Loucy (cell line): ENCODE data around the gene B4GALT3.

ENCODE experiments used
- H2AFZ ChIP-seq: fragments of 200-600 bp; sonication (generic); 2 replicates; pipeline ENCODE4 v1.6.0; 2016; ENCODE audit warnings: antibody characterized with exemption, mild to moderate bottlenecking, low read length, moderate library complexity
- H3F3A ChIP-seq: fragments of 200-600 bp; 2 replicates; pipeline ENCODE4 v1.6.0; 2016; ENCODE audit warnings: antibody characterized with exemption, low read depth, mild to moderate bottlenecking
- H3K27me3 ChIP-seq: fragments of 200-600 bp; sonication (generic); 2 replicates; pipeline ENCODE4 v1.6.1; 2014; ENCODE audit warnings: low read length, mild to moderate bottlenecking; ENCODE audit not compliant: insufficient read depth, poor library complexity, severe bottlenecking
- H3K36me3 ChIP-seq: fragments of 200-600 bp; sonication (generic); 2 replicates; pipeline ENCODE4 v1.6.1; 2016; ENCODE audit warnings: low read length; ENCODE audit not compliant: insufficient read depth
- H3K4me1 ChIP-seq: fragments of 200-600 bp; sonication (generic); 2 replicates; pipeline ENCODE4 v1.5.1; 2014; ENCODE audit warnings: low read length, mild to moderate bottlenecking; ENCODE audit not compliant: insufficient read depth, poor library complexity, severe bottlenecking
- H3K4me2 ChIP-seq: fragments of 200-600 bp; sonication (generic); 2 replicates; pipeline ENCODE4 v1.6.0; 2014; ENCODE audit warnings: antibody characterized with exemption, low read length, low read depth, mild to moderate bottlenecking; ENCODE audit not compliant: poor library complexity, severe bottlenecking
- H3K4me3 ChIP-seq: fragments of 200-600 bp; sonication (generic); 2 replicates; pipeline ENCODE4 v1.5.1; 2014; ENCODE audit warnings: low read length, mild to moderate bottlenecking, mixed read lengths; ENCODE audit not compliant: poor library complexity, severe bottlenecking
- H3K79me2 ChIP-seq: fragments of 200-600 bp; sonication (generic); 2 replicates; pipeline ENCODE4 v1.6.1; 2014; ENCODE audit warnings: low read length; ENCODE audit not compliant: insufficient read depth
- H3K9ac ChIP-seq: fragments of 200-600 bp; sonication (generic); 2 replicates; pipeline ENCODE4 v1.6.0; 2014; ENCODE audit warnings: mild to moderate bottlenecking, low read depth, low read length, moderate library complexity; ENCODE audit not compliant: poor library complexity, severe bottlenecking
- H3K9me2 ChIP-seq: fragments of 200-600 bp; sonication (generic); replicated peaks from 2 replicates; pipeline ENCODE4 v1.6.1; 2016; ENCODE audit warnings: low read depth, low read length, mixed read lengths
- H3K9me3 ChIP-seq: fragments of 200-600 bp; sonication (generic); 2 replicates; pipeline ENCODE4 v1.6.1; 2014; ENCODE audit warnings: mild to moderate bottlenecking, antibody characterized with exemption, low read length, low read depth; ENCODE audit not compliant: insufficient read depth
- H4K20me1 ChIP-seq: fragments of 200-600 bp; sonication (generic); 2 replicates; pipeline ENCODE4 v1.6.0; 2014; ENCODE audit warnings: antibody characterized with exemption, low read length, mild to moderate bottlenecking; ENCODE audit not compliant: insufficient read depth, poor library complexity, severe bottlenecking
- EZH2phosphoT487 ChIP-seq: fragments of 200-600 bp; IDR thresholded peaks from 2 replicates; pipeline ENCODE4 v1.6.1; 2018; ENCODE audit warnings: antibody characterized with exemption, mild to moderate bottlenecking, moderate library complexity, borderline replicate concordance
- TF ChIP-seq, protein P1 (sequence below): fragments of 200-600 bp; sonication (generic); conservative IDR thresholded peaks from 2 replicates; pipeline ENCODE4 v1.5.1; 2014; ENCODE audit warnings: mild to moderate bottlenecking, antibody characterized with exemption, low read length

Gene B4GALT3

DNA sequence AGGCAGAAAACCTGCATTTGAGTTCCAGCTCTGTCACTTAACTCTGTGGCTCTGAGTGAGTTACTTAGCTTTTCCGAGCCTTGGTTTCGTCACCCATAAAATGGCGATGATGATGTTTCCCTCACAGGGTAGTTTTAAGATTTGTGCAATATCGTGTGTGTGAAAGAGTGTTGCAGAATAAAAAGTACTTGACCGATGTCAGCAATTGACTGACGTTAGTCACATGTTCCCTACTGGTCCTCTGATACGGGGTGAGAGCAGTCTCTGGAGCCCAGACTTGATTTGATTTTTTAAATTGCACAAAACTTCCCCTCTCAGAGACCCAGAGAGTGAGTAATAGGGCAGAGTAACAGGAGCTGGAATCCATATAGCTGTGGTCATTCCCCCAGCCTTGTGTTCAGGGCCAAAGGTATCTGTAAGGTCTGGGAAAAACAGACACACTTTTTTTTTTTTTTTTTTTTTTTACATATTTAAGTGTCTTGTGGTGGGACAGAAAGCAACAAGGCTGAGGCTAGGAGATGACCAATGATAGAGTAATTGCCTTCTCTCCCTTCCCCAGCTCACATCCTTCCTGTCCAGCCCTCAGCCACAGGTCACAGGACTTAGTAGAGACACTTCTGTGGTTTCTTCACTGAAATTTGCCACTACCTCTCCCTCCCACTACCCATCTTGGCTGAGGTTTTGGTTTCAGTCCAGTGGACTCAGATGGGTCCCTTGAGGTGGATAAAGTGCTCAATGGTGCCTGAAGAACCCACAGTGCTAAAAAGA is 39.8 kb upstream of the B4GALT3 start:
- H3K9me2 ChIP-seq: no peaks in the 10 kb centered on the region
- H3K27me3 ChIP-seq: no peaks in the 10 kb centered on the region
- peaks cover 24% of the 10 kb centered on the region for H3K4me1 ChIP-seq
- peaks cover 19% of the 10 kb centered on the region; the same call in 1 of the 2 replicates for H3K36me3 ChIP-seq
- no peaks in the 10 kb centered on the region for H3K79me2 ChIP-seq
- peak overlapping the region; percentile 45 for H3K4me2 ChIP-seq
- H3F3A ChIP-seq: peaks cover 3% of the 10 kb centered on the region; the same call in 1 of the 2 replicates
- H4K20me1 ChIP-seq: no peaks in the 10 kb centered on the region
- TF ChIP-seq EZH2phosphoT487: no peak
- TF ChIP-seq, protein P1, sequence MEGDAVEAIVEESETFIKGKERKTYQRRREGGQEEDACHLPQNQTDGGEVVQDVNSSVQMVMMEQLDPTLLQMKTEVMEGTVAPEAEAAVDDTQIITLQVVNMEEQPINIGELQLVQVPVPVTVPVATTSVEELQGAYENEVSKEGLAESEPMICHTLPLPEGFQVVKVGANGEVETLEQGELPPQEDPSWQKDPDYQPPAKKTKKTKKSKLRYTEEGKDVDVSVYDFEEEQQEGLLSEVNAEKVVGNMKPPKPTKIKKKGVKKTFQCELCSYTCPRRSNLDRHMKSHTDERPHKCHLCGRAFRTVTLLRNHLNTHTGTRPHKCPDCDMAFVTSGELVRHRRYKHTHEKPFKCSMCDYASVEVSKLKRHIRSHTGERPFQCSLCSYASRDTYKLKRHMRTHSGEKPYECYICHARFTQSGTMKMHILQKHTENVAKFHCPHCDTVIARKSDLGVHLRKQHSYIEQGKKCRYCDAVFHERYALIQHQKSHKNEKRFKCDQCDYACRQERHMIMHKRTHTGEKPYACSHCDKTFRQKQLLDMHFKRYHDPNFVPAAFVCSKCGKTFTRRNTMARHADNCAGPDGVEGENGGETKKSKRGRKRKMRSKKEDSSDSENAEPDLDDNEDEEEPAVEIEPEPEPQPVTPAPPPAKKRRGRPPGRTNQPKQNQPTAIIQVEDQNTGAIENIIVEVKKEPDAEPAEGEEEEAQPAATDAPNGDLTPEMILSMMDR: no peak
- H3K9me3 ChIP-seq: no peaks in the 10 kb centered on the region
- H3K9ac ChIP-seq: no peak overlapping the region
- H3K4me3 ChIP-seq: no peak overlapping the region
- H2AFZ ChIP-seq: no peak overlapping the region

DNA sequence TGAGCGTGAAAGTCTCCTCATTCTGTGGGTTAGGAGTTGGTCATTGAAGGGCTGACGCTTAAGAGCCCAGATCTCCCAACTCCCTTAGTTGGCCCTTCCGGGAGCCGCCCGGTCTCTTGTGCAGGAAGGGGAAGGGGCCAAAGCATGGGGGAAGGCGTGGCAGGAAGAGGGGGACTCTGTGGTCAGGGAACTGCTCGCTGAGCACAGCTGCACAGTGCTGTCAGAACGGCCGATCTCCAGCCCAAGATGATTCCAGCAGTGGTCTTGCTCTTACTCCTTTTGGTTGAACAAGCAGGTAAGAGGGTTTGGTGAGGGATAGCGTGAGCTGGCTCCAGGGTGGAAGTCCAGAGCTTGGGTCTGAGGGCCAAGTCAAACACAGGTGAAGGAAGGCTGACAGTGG is 37.8 kb upstream of the B4GALT3 start, which contains the start of gene FCER1G:
Gene FCER1G (plus strand): TSS at position 220 of the 400 bp plus-strand sequence. CDS start 27 bp downstream, at position 247.
- peaks cover 25% of the 10 kb centered on the region for H3K4me1 ChIP-seq
- peaks cover 33% of the 10 kb centered on the region; the same call in 1 of the 2 replicates for H3K36me3 ChIP-seq
- H3K4me2 ChIP-seq: no peak within 1 kb of the TSS
- no peak within 1 kb of the TSS for H3K4me3 ChIP-seq
- H4K20me1 ChIP-seq: no peaks in the 10 kb centered on the region
- H3K9ac ChIP-seq: no peak within 1 kb of the TSS
- TF ChIP-seq, protein P1: no peak
- no peak for TF ChIP-seq EZH2phosphoT487
- H3K27me3 ChIP-seq: no peaks in the 10 kb centered on the region
- H3K9me3 ChIP-seq: no peaks in the 10 kb centered on the region
- H3K79me2 ChIP-seq: no peaks in the 10 kb centered on the region
- H2AFZ ChIP-seq: no peak within 1 kb of the TSS
- H3F3A ChIP-seq: peaks cover 3% of the 10 kb centered on the region; the same call in 1 of the 2 replicates
- H3K9me2 ChIP-seq: no peaks in the 10 kb centered on the region

DNA sequence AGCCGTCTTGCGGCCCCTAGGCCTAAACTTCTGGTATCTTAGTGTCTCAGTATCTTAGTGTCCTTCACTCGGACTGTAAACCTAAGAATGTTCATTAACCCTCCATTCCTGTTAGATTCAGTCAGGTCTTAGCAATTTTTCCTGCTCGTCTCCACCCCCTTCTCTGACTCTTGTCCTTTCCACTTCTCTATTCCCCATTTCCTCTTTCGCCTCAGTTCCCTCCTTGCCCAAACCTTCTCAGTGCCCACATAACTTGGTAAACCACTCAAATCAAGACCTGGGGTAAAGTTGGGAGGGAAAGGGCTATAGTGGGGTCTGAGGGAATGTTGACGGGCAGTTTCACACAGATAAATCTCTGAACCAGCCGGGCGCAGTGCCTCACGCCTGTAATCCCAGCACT is 37.1 kb upstream of the B4GALT3 start:
- Histone ChIP-seq H3K4me1 (peaks cover 27% of the 10 kb centered on the region), H4K20me1 (no peaks in the 10 kb centered on the region), H3K9me3 (no peaks in the 10 kb centered on the region), H3K9me2 (no peaks in the 10 kb centered on the region), H3K4me3 (no peak overlapping the region), H3K9ac (no peak overlapping the region), H2AFZ (no peak overlapping the region), H3F3A (peaks cover 3% of the 10 kb centered on the region; the same call in 1 of the 2 replicates), H3K4me2 (no peak overlapping the region), H3K79me2 (no peaks in the 10 kb centered on the region), H3K36me3 (peaks cover 36% of the 10 kb centered on the region; the same call in 1 of the 2 replicates), H3K27me3 (no peaks in the 10 kb centered on the region)
- TF ChIP-seq, protein P1: no peak
- TF ChIP-seq EZH2phosphoT487: no peak
